Suprapubic skin (tissue), 3 donors: ENCODE measurements around the gene LOXHD1.

Experiments used
- POLR2A ChIP-seq, 2 donors: fragments of 450-650 bp; IDR thresholded peaks; one replicate each; pipeline ENCODE4 v1.6.1; 2017; ENCODE audit warnings: antibody characterized with exemption in 2 of 2, mild to moderate bottlenecking in 2 of 2, moderate library complexity in 2 of 2
- TF ChIP-seq, protein P1 (sequence below), 2 donors: fragments of 200-600 bp in 1 of 2; fragments of 450-650 bp in 1 of 2; sonication (generic) in 1 of 2; IDR thresholded peaks; one replicate each; pipeline ENCODE4 v1.5.1; 2016 to 2019; ENCODE audit warnings: antibody characterized with exemption in 2 of 2, mild to moderate bottlenecking in 1 of 2, moderate library complexity in 1 of 2

DNA sequence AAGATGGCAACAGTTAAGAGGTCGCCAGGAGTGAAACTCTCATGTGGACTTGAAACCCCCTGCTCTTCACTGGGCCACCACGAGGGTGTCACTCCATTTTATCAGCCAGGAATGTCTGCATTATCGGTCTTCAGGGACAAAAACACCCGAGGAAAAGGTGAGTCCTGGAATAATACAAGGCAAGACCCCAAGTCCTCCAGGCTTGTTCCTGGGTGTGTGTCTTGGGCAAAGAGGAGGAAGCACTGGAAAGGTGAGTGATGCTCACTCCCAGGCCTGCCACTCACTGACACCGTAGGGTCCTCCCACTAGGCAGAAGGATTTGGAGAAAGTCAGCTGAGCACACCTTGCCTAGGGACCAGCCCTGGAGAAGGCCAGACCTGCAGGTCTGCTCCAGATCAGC is 86.9 kb downstream of the LOXHD1 start:
- TF ChIP-seq, protein P1, sequence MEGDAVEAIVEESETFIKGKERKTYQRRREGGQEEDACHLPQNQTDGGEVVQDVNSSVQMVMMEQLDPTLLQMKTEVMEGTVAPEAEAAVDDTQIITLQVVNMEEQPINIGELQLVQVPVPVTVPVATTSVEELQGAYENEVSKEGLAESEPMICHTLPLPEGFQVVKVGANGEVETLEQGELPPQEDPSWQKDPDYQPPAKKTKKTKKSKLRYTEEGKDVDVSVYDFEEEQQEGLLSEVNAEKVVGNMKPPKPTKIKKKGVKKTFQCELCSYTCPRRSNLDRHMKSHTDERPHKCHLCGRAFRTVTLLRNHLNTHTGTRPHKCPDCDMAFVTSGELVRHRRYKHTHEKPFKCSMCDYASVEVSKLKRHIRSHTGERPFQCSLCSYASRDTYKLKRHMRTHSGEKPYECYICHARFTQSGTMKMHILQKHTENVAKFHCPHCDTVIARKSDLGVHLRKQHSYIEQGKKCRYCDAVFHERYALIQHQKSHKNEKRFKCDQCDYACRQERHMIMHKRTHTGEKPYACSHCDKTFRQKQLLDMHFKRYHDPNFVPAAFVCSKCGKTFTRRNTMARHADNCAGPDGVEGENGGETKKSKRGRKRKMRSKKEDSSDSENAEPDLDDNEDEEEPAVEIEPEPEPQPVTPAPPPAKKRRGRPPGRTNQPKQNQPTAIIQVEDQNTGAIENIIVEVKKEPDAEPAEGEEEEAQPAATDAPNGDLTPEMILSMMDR (IDR thresholded peaks at IDR 0.05) = no peak
- TF ChIP-seq POLR2A (IDR thresholded peaks at IDR 0.05) = no peak
